Measurements from ENCODE around the gene UBASH3A.

Gene UBASH3A

GRCh38 chr21:42476388-42477331 is 73.0 kb downstream of the UBASH3A start:
- peaks cover 9% of the 10 kb centered on the region for H3K4me1 ChIP-seq (ENCODE audit: control insufficient read depth, insufficient read depth, low read length, poor library complexity, severe bottlenecking)
- no peaks in the 10 kb centered on the region for H3K9me3 ChIP-seq (ENCODE audit: control insufficient read depth, low read length)
- no peaks in the 10 kb centered on the region for H3K36me3 ChIP-seq (ENCODE audit: control insufficient read depth, insufficient read depth, low read length)
- no peak overlapping the region for H3K4me3 ChIP-seq (ENCODE audit: extremely low read depth, insufficient read depth, low read length, poor library complexity, severe bottlenecking)
- no peak overlapping the region for H3K27ac ChIP-seq (ENCODE audit: low read depth, low read length, severe bottlenecking)
- WGBS, 2 experiments (ENCODE audit: insufficient coverage in 2 of 2) = 92 to 96% methylated on average over 8 to 14 of the region's 25 CpGs

DNA sequence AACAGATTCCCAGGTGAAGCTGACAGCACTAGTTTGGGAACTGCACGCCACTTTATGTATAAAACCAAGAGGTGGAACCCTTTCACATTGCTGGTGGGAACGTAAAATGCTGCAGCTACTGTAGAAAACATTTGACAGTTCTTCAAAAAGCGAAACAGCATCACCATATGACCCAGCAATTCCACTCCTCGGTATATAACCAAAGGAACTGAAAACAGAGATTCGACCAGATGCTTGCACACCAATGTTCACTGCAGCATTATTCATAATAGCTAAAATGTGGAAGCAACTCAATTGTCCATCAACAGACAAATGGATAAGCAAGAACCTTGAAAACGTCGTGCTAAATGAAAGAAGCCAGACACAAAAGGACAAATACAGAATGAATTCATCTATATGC is 74.8 kb downstream of the UBASH3A start:
- no peak overlapping the region for H3K4me3 ChIP-seq (ENCODE audit: extremely low read depth, insufficient read depth, low read length, poor library complexity, severe bottlenecking)
- H3K36me3 ChIP-seq (ENCODE audit: control insufficient read depth, insufficient read depth, low read length) = no peaks in the 10 kb centered on the region
- no peak overlapping the region for H3K27ac ChIP-seq (ENCODE audit: low read depth, low read length, severe bottlenecking)
- WGBS, 2 experiments (ENCODE audit: insufficient coverage in 2 of 2) = 87 to 96% methylated on average over 4 to 7 of the region's 7 CpGs
- peaks cover 9% of the 10 kb centered on the region for H3K4me1 ChIP-seq (ENCODE audit: control insufficient read depth, insufficient read depth, low read length, poor library complexity, severe bottlenecking)
- H3K9me3 ChIP-seq (ENCODE audit: control insufficient read depth, low read length) = no peaks in the 10 kb centered on the region

- no peaks in the 10 kb centered on the region for H3K9me3 ChIP-seq (ENCODE audit: control insufficient read depth, low read length)
- 47 to 85% methylated on average over 3 to 4 of the region's 5 CpGs for WGBS, 2 experiments (ENCODE audit: insufficient coverage in 2 of 2)
- no peaks in the 10 kb centered on the region for H3K36me3 ChIP-seq (ENCODE audit: control insufficient read depth, insufficient read depth, low read length)
- H3K27ac ChIP-seq (ENCODE audit: low read depth, low read length, severe bottlenecking) = no peak overlapping the region
- H3K4me1 ChIP-seq (ENCODE audit: control insufficient read depth, insufficient read depth, low read length, poor library complexity, severe bottlenecking) = no peaks in the 10 kb centered on the region
- no peak overlapping the region for H3K4me3 ChIP-seq (ENCODE audit: extremely low read depth, insufficient read depth, low read length, poor library complexity, severe bottlenecking)
Measured at GRCh38 chr21:42479582-42479981, 75.9 kb downstream of the UBASH3A start.

- Histone ChIP-seq H3K4me1 (ENCODE audit: control insufficient read depth, insufficient read depth, low read length, poor library complexity, severe bottlenecking) (no peaks in the 10 kb centered on the region), H3K9me3 (ENCODE audit: control insufficient read depth, low read length) (no peaks in the 10 kb centered on the region), H3K4me3 (ENCODE audit: extremely low read depth, insufficient read depth, low read length, poor library complexity, severe bottlenecking) (no peak overlapping the region), H3K36me3 (ENCODE audit: control insufficient read depth, insufficient read depth, low read length) (no peaks in the 10 kb centered on the region), H3K27ac (ENCODE audit: low read depth, low read length, severe bottlenecking) (no peak overlapping the region)
- WGBS, 2 experiments (ENCODE audit: insufficient coverage in 2 of 2) = 92 to 93% methylated on average over 5 to 8 of the region's 10 CpGs
Measured at GRCh38 chr21:42480736-42481135, 77.0 kb downstream of the UBASH3A start.

GRCh38 chr21:42481169-42481568 is 77.5 kb downstream of the UBASH3A start:
- Histone ChIP-seq H3K4me1 (ENCODE audit: control insufficient read depth, insufficient read depth, low read length, poor library complexity, severe bottlenecking) (no peaks in the 10 kb centered on the region), H3K4me3 (ENCODE audit: extremely low read depth, insufficient read depth, low read length, poor library complexity, severe bottlenecking) (no peak overlapping the region), H3K9me3 (ENCODE audit: control insufficient read depth, low read length) (no peaks in the 10 kb centered on the region), H3K36me3 (ENCODE audit: control insufficient read depth, insufficient read depth, low read length) (no peaks in the 10 kb centered on the region), H3K27ac (ENCODE audit: low read depth, low read length, severe bottlenecking) (no peak overlapping the region)
- WGBS, 2 experiments (ENCODE audit: insufficient coverage in 2 of 2) = 100% methylated on average over 1 to 2 of the region's 4 CpGs

DNA sequence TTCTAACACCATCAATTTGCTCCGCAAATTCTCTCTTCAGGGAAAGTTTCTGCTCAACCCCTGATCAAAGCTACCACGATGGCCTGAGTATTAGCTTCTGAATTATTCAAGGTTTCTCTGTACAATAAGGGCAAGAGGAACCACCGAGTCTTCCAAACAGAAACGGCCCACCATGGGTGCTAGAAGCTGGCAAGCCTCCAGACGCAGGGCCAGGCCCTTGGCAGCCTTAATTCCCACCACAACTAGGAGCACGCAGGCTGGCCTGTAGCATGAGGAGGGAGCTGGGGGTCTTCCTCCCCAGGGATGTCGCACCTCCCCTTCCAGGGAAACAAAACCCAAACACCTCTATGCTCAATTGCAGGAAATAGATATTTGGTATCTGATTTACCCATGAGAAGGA is 81.3 kb downstream of the UBASH3A start:
- 73 to 91% methylated on average over 3 to 4 of the region's 7 CpGs for WGBS, 2 experiments (ENCODE audit: insufficient coverage in 2 of 2)

DNA sequence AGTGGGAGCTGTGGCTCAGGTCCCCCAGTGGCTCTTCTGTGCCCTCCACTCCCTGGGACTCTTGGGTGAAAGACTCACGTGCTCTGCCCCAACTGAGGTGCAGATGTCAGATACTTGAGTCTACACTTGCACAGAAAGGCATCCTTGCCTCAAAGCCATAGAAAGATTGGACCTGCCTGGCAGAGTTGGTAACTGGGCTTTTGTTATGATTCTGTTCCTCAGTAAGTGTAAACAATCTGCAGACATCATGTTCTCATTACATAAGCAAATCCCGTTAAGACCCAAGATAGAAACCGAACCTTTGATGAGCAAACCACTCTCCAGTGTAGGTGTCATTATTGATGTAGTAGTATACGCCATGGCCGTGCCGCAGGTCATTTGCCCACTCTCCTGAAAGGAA is 82.4 kb downstream of the UBASH3A start:
- Histone ChIP-seq H3K36me3 (ENCODE audit: control insufficient read depth, insufficient read depth, low read length) (no peaks in the 10 kb centered on the region), H3K4me1 (ENCODE audit: control insufficient read depth, insufficient read depth, low read length, poor library complexity, severe bottlenecking) (no peaks in the 10 kb centered on the region), H3K4me3 (ENCODE audit: extremely low read depth, insufficient read depth, low read length, poor library complexity, severe bottlenecking) (no peak overlapping the region), H3K9me3 (ENCODE audit: control insufficient read depth, low read length) (no peaks in the 10 kb centered on the region), H3K27ac (ENCODE audit: low read depth, low read length, severe bottlenecking) (no peak overlapping the region)
- 90 to 93% methylated on average over 2 to 5 of the region's 6 CpGs for WGBS, 2 experiments (ENCODE audit: insufficient coverage in 2 of 2)

More for the DNA sequence above, 81.3 kb downstream of the UBASH3A start:
- Histone ChIP-seq H3K4me3 (ENCODE audit: extremely low read depth, insufficient read depth, low read length, poor library complexity, severe bottlenecking) (no peak overlapping the region), H3K4me1 (ENCODE audit: control insufficient read depth, insufficient read depth, low read length, poor library complexity, severe bottlenecking) (no peaks in the 10 kb centered on the region), H3K9me3 (ENCODE audit: control insufficient read depth, low read length) (no peaks in the 10 kb centered on the region), H3K27ac (ENCODE audit: low read depth, low read length, severe bottlenecking) (no peak overlapping the region), H3K36me3 (ENCODE audit: control insufficient read depth, insufficient read depth, low read length) (no peaks in the 10 kb centered on the region)

- no peaks in the 10 kb centered on the region for H3K9me3 ChIP-seq (ENCODE audit: control insufficient read depth, low read length)
- H3K36me3 ChIP-seq (ENCODE audit: control insufficient read depth, insufficient read depth, low read length) = no peaks in the 10 kb centered on the region
- H3K27ac ChIP-seq (ENCODE audit: low read depth, low read length, severe bottlenecking) = no peak overlapping the region
- WGBS, 2 experiments (ENCODE audit: insufficient coverage in 2 of 2) = 90 to 95% methylated on average over 2 to 3 of the region's 5 CpGs
- no peak overlapping the region for H3K4me3 ChIP-seq (ENCODE audit: extremely low read depth, insufficient read depth, low read length, poor library complexity, severe bottlenecking)
- no peaks in the 10 kb centered on the region for H3K4me1 ChIP-seq (ENCODE audit: control insufficient read depth, insufficient read depth, low read length, poor library complexity, severe bottlenecking)
Measured at GRCh38 chr21:42486531-42486930, 82.8 kb downstream of the UBASH3A start.

GRCh38 chr21:42489006-42489563 is 85.4 kb downstream of the UBASH3A start:
- WGBS, 2 experiments (ENCODE audit: insufficient coverage in 2 of 2) = 13% methylated on average over 1 of the region's 2 CpGs; no CpG with 5 or more reads in 1 of the 2 experiments
- no peaks in the 10 kb centered on the region for H3K36me3 ChIP-seq (ENCODE audit: control insufficient read depth, insufficient read depth, low read length)
- no peak overlapping the region for H3K27ac ChIP-seq (ENCODE audit: low read depth, low read length, severe bottlenecking)
- no peak overlapping the region for H3K4me3 ChIP-seq (ENCODE audit: extremely low read depth, insufficient read depth, low read length, poor library complexity, severe bottlenecking)
- no peaks in the 10 kb centered on the region for H3K9me3 ChIP-seq (ENCODE audit: control insufficient read depth, low read length)
- no peaks in the 10 kb centered on the region for H3K4me1 ChIP-seq (ENCODE audit: control insufficient read depth, insufficient read depth, low read length, poor library complexity, severe bottlenecking)

DNA sequence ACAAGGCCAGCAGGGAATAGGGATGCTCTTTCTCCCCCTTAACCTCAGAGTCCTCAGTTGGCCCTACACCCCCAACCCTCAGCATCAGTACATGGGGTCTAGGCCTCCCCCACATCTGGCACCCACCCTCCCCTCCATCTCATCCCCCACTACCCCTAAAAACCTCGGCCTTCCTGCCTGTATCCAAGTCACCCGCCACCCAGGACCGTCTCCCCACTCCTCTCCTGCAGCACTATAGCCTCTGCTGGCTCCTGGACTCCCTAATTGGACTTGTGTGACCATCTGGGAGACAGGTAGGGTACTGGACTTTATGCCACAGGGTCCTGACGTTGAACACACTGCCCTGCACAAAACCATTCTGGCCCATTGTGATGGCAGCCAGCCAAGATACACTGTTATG is 86.3 kb downstream of the UBASH3A start:
- 83% methylated on average over 2 of the region's 4 CpGs; no CpG with 5 or more reads in 1 of the 2 experiments for whole genome bisulfite sequencing, 2 experiments (ENCODE audit: insufficient coverage in 2 of 2)
- Histone ChIP-seq H3K27ac (ENCODE audit: low read depth, low read length, severe bottlenecking) (no peak overlapping the region), H3K9me3 (ENCODE audit: control insufficient read depth, low read length) (no peaks in the 10 kb centered on the region), H3K4me3 (ENCODE audit: extremely low read depth, insufficient read depth, low read length, poor library complexity, severe bottlenecking) (no peak overlapping the region), H3K36me3 (ENCODE audit: control insufficient read depth, insufficient read depth, low read length) (no peaks in the 10 kb centered on the region), H3K4me1 (ENCODE audit: control insufficient read depth, insufficient read depth, low read length, poor library complexity, severe bottlenecking) (no peaks in the 10 kb centered on the region)

DNA sequence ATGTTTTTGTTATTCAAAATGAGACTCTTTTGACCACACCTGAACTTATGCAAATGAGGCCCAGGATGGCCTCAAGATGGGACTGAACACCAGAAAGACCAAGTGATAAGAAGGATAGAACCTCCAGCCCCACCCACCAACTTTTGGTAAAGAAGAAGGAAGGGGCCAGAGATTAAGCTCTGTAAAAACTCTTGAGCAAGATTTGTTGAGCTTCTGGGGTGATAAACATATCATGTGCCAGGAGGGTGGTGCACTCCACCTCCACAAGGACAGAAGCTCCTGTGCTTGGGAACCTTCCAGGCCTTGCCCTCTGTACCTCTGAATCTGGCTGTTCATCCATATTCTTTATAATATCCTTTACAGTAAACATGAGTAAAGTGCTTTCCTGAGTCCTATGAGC is 87.0 kb downstream of the UBASH3A start:
- Histone ChIP-seq H3K36me3 (ENCODE audit: control insufficient read depth, insufficient read depth, low read length) (no peaks in the 10 kb centered on the region), H3K27ac (ENCODE audit: low read depth, low read length, severe bottlenecking) (no peak overlapping the region), H3K9me3 (ENCODE audit: control insufficient read depth, low read length) (no peaks in the 10 kb centered on the region), H3K4me3 (ENCODE audit: extremely low read depth, insufficient read depth, low read length, poor library complexity, severe bottlenecking) (no peak overlapping the region), H3K4me1 (ENCODE audit: control insufficient read depth, insufficient read depth, low read length, poor library complexity, severe bottlenecking) (no peaks in the 10 kb centered on the region)

Measured in mesodermal cell (in vitro differentiated cells).